Coronary artery (tissue), 2 donors: Measurements from ENCODE around the gene C12orf60.

Experiments used
- DNase-seq: peaks from one replicate; pipeline ENCODE4 v3.0.0-alpha.2; 2017; ENCODE audit warnings: low spot score
- H3K27ac ChIP-seq, 2 donors: fragments of 200-600 bp; sonication (generic); one replicate each; pipeline ENCODE4 v1.5.1; 2016 to 2019
- H3K4me3 ChIP-seq: fragments of 200-600 bp; sonication (generic); 2 replicates; pipeline ENCODE4 v1.5.1; 2016; ENCODE audit warnings: mild to moderate bottlenecking, moderate library complexity
- CTCF ChIP-seq: fragments of 200-600 bp; sonication (generic); IDR thresholded peaks from one replicate; pipeline ENCODE4 v1.5.1; 2019; ENCODE audit warnings: antibody characterized with exemption

C12orf60 gene

GRCh38 chr12:14852880-14853279 lies 49.4 kb downstream of the C12orf60 start:
- TF ChIP-seq CTCF: no peak
- Histone ChIP-seq H3K4me3 (no peak overlapping the region), H3K27ac (no peak overlapping the region)
- no peak for DNase-seq

- Histone ChIP-seq H3K27ac (no peak overlapping the region), H3K4me3 (no peak overlapping the region)
- no peak for TF ChIP-seq CTCF
- no peak for DNase-seq
Measured at GRCh38 chr12:14853961-14854360, 50.5 kb downstream of the C12orf60 start.

- no peak for DNase-seq
- TF ChIP-seq CTCF: no peak
- Histone ChIP-seq H3K4me3 (no peak overlapping the region), H3K27ac (peak overlapping the region in 1 of 2 donors; percentile 26)
Measured at GRCh38 chr12:14854586-14855183, 51.2 kb downstream of the C12orf60 start.

GRCh38 chr12:14858513-14858912 lies 55.0 kb downstream of the C12orf60 start:
- DNase-seq: no peak
- Histone ChIP-seq H3K4me3 (no peak overlapping the region), H3K27ac (no peak overlapping the region)
- TF ChIP-seq CTCF: no peak

GRCh38 chr12:14860490-14860889 lies 57.0 kb downstream of the C12orf60 start:
- no peak for TF ChIP-seq CTCF
- no peak overlapping the region for H3K27ac ChIP-seq
- H3K4me3 ChIP-seq: no peak overlapping the region
- no peak for DNase-seq

GRCh38 chr12:14868916-14869506 lies 65.5 kb downstream of the C12orf60 start:
- Histone ChIP-seq H3K4me3 (no peak overlapping the region), H3K27ac (no peak overlapping the region)
- DNase-seq: no peak
- TF ChIP-seq CTCF: no peak

GRCh38 chr12:14871247-14871646 lies 67.8 kb downstream of the C12orf60 start:
- no peak for TF ChIP-seq CTCF
- no peak for DNase-seq
- no peak overlapping the region for H3K4me3 ChIP-seq
- no peak overlapping the region for H3K27ac ChIP-seq
